Thyroid gland (tissue), 4 donors: ENCODE results near the gene CFAP53. TPM values are rescaled to one million over a fixed set of nuclear protein-coding genes. Genes with fewer than 3 reads are reported as not detected.
"Not testable (repeated sequence)": the region's sequence is repeated elsewhere in the genome, so short reads cannot be mapped to it uniquely, and the experiment has no call there.

Source experiments
- DNase-seq, 2 donors: peaks; one replicate each; pipeline ENCODE4 v3.0.0-alpha.2; 2019
- H3K27ac ChIP-seq, 3 donors: fragments of 200-600 bp; sonication (generic); 1 replicate in 2 of 3; 2 replicates in 1 of 3; pipeline ENCODE4 v1.5.1; 2016 to 2019; ENCODE audit warnings: mild to moderate bottlenecking in 1 of 3, moderate library complexity in 1 of 3
- H3K27me3 ChIP-seq: fragments of 200-600 bp; sonication (generic); one replicate; pipeline ENCODE4 v1.5.1; 2019
- H3K36me3 ChIP-seq, 2 donors: fragments of 200-600 bp; sonication (generic); one replicate each; pipeline ENCODE4 v1.5.1; 2016 to 2019
- H3K4me1 ChIP-seq, 2 donors: fragments of 200-600 bp; sonication (generic); one replicate each; pipeline ENCODE4 v1.5.1; 2017 to 2019
- H3K4me3 ChIP-seq, 3 donors: fragments of 200-600 bp; sonication (generic); replicated peaks in 1 of 3; 1 replicate in 2 of 3; 2 replicates in 1 of 3; pipeline ENCODE4 v1.5.1; 2016; ENCODE audit warnings: mild to moderate bottlenecking in 1 of 3
- H3K9me3 ChIP-seq: fragments of 200-600 bp; sonication (generic); one replicate; pipeline ENCODE4 v1.5.1; 2017
- CTCF ChIP-seq, 6 experiments: fragments of 200-600 bp in 3 of 6; fragments of 450-650 bp in 3 of 6; sonication (generic) in 3 of 6; IDR thresholded peaks; one replicate each; pipeline ENCODE4 v1.5.1; 2016 to 2019; ENCODE audit warnings: antibody characterized with exemption in 6 of 6, mild to moderate bottlenecking in 2 of 6, inconsistent platforms in 1 of 6, moderate library complexity in 1 of 6
- POLR2A ChIP-seq, 2 donors: fragments of 450-650 bp; IDR thresholded peaks; one replicate each; pipeline ENCODE4 v1.6.1; 2017; ENCODE audit warnings: antibody characterized with exemption in 2 of 2, mild to moderate bottlenecking in 2 of 2, moderate library complexity in 1 of 2
- WGBS, 2 donors: methylation state at CpG; one replicate each; pipeline ENCODE4 v1.1.5; 2017; 5-methylcytosine and 5-hydroxymethylcytosine counted together
- intact Hi-C: fragments of 100-400 bp; cut with DNase I; formaldehyde crosslinking; loops from one replicate; pipeline ENCODE4 v1.15.1; 2023
- total RNA-seq, 4 donors: library from RNA; depleted of rRNA; stranded (reverse); fragments of >200 nt; gene quantifications; one replicate each; pipeline ENCODE4 v1.2.3, GENCODE V29; 2016

The CFAP53 gene
- total RNA-seq, 4 donors from 2014 or later: 1.2 to 2.7 (median 1.5) TPM; not detected in 1

- no peaks in the 10 kb centered on the region for H3K9me3 ChIP-seq
- no peaks in the 10 kb centered on the region for H3K27me3 ChIP-seq
- no peak overlapping the region for H3K27ac ChIP-seq
- peak; percentile 77 to 78 for DNase-seq
- H3K4me3 ChIP-seq: peak overlapping the region; percentile 32 to 42 (median 38)
- H3K4me1 ChIP-seq: peaks cover 6% of the 10 kb centered on the region in 2 donors
- no peaks in the 10 kb centered on the region for H3K36me3 ChIP-seq
- intact Hi-C loops: no loop called here
- TF ChIP-seq POLR2A (IDR thresholded peaks at IDR 0.05) (no peak), CTCF (IDR thresholded peaks at IDR 0.05) (no peak)
- 12 to 16% methylated on average over 28 of the region's 28 CpGs for WGBS, 2 donors
Observed at GRCh38 chr18:50297621-50298442, 31.5 kb upstream of the CFAP53 start.

- H3K4me1 ChIP-seq: no peaks in the 10 kb centered on the region
- no peak overlapping the region for H3K4me3 ChIP-seq
- H3K27ac ChIP-seq: no peak overlapping the region
- intact Hi-C loops: no loop called here
- no peaks in the 10 kb centered on the region for H3K9me3 ChIP-seq
- H3K27me3 ChIP-seq: no peaks in the 10 kb centered on the region
- 94 to 100% methylated on average over 1 of the region's 1 CpG for WGBS, 2 donors
- no peak for TF ChIP-seq CTCF (IDR thresholded peaks at IDR 0.05)
- no peak for TF ChIP-seq POLR2A (IDR thresholded peaks at IDR 0.05)
- DNase-seq: no peak
- no peaks in the 10 kb centered on the region for H3K36me3 ChIP-seq
Observed at GRCh38 chr18:50293039-50293438, 26.7 kb upstream of the CFAP53 start.

GRCh38 chr18:50289108-50289443, 22.8 kb upstream of the CFAP53 start:
- Histone ChIP-seq H3K4me3 (no peak overlapping the region), H3K27me3 (no peaks in the 10 kb centered on the region), H3K27ac (no peak overlapping the region), H3K9me3 (no peaks in the 10 kb centered on the region), H3K4me1 (no peaks in the 10 kb centered on the region), H3K36me3 (peaks cover 3 to 4% of the 10 kb centered on the region in 2 donors)
- WGBS, 2 donors: 89 to 96% methylated on average over 4 of the region's 4 CpGs
- TF ChIP-seq POLR2A (IDR thresholded peaks at IDR 0.05) (no peak), CTCF (IDR thresholded peaks at IDR 0.05) (no peak)
- intact Hi-C loops: loop anchor here (10.0 kb wide), 1 partner anchor 66 kb away; no protein-coding TSS in a partner anchor
- no peak for DNase-seq

GRCh38 chr18:50288348-50289107, 22.2 kb upstream of the CFAP53 start:
- WGBS, 2 donors: 76 to 77% methylated on average over 21 of the region's 21 CpGs

GRCh38 chr18:50287441-50288347, 21.4 kb upstream of the CFAP53 start, which contains the start of gene CXXC1:
TSS of gene CXXC1 (minus strand) at chr18:50287692. CDS start at chr18:50287589, 103 bp downstream.
- H3K27ac ChIP-seq: peak within 1 kb of the TSS; percentile 85 to 94 (median 86)
- H3K4me3 ChIP-seq: peak within 1 kb of the TSS; percentile 61 to 92 (median 87)
- H3K9me3 ChIP-seq: no peaks in the 10 kb centered on the region
- intact Hi-C loops: loop anchor here (10.0 kb wide), 1 partner anchor 67 kb away; no protein-coding TSS in a partner anchor
- H3K4me1 ChIP-seq: no peaks in the 10 kb centered on the region
- WGBS, 2 donors: 1% methylated on average over 44 to 53 of the region's 76 CpGs
- peak; percentile 97 to 98 for DNase-seq
- TF ChIP-seq POLR2A (IDR thresholded peaks at IDR 0.05) (peak in 1 of 2 donors; percentile 48), CTCF (IDR thresholded peaks at IDR 0.05) (peak in 5 of 6 experiments; percentile 22 to 72 (median 49))
- H3K36me3 ChIP-seq: peaks cover 10 to 12% of the 10 kb centered on the region in 2 donors
- H3K27me3 ChIP-seq: no peaks in the 10 kb centered on the region

More at GRCh38 chr18:50288348-50289107, 22.2 kb upstream of the CFAP53 start:
- H3K36me3 ChIP-seq, H3K4me1 ChIP-seq, DNase-seq, H3K9me3 ChIP-seq, H3K27me3 ChIP-seq: not testable (repeated sequence)
- Histone ChIP-seq H3K27ac (peak overlapping the region; percentile 85 to 94 (median 86)), H3K4me3 (peak overlapping the region in 2 of 3 donors; percentile 61 to 92)
- intact Hi-C loops: loop anchor here (10.0 kb wide), 1 partner anchor 66 kb away; no protein-coding TSS in a partner anchor
